H7 (cell line): ENCODE data around the gene G0S2. TPM values are rescaled to one million over a fixed set of nuclear protein-coding genes. Genes with fewer than 3 reads are reported as not detected.

Source experiments
- DNase-seq: peaks from one replicate; pipeline ENCODE4 v3.0.0; 2012
- H3K27me3 ChIP-seq: 2 replicates; pipeline ENCODE4 v1.6.0; 2011; ENCODE audit warnings: mild to moderate bottlenecking, low read length; ENCODE audit not compliant: control insufficient read depth, insufficient read depth
- H3K36me3 ChIP-seq: replicated peaks from 2 replicates; pipeline ENCODE4 v1.5.1; 2011; ENCODE audit warnings: low read length; ENCODE audit not compliant: control insufficient read depth, insufficient read depth
- H3K4me3 ChIP-seq: 2 replicates; pipeline ENCODE4 v1.5.1; 2011; ENCODE audit warnings: low read depth, mild to moderate bottlenecking, control low read depth, low read length, moderate library complexity; ENCODE audit not compliant: insufficient read depth
- total RNA-seq: library from RNA; depleted of rRNA; stranded (reverse); fragments of >200 nt; shearing (Covaris generic); gene quantifications from 2 replicates; pipeline ENCODE4 v1.2.3, GENCODE V29; 2014

Gene G0S2
- total RNA-seq, 1 experiment from 2014 or later, result 0.48 TPM

- H3K27me3 ChIP-seq, result no peaks in the 10 kb centered on the region; the same call in 1 of the 2 replicates
- H3K4me3 ChIP-seq, result no peak overlapping the region
- no peaks in the 10 kb centered on the region for H3K36me3 ChIP-seq
- no peak for DNase-seq
Observed at GRCh38 chr1:209657140-209657879, 17.9 kb upstream of the G0S2 start.

GRCh38 chr1:209657918-209658317 lies 17.3 kb upstream of the G0S2 start:
- no peak for DNase-seq
- H3K36me3 ChIP-seq, result no peaks in the 10 kb centered on the region
- H3K27me3 ChIP-seq, result no peaks in the 10 kb centered on the region; the same call in 1 of the 2 replicates
- H3K4me3 ChIP-seq, result no peak overlapping the region

- Histone ChIP-seq H3K36me3 (no peaks in the 10 kb centered on the region), H3K4me3 (no peak overlapping the region), H3K27me3 (no peaks in the 10 kb centered on the region; the same call in 1 of the 2 replicates)
- no peak for DNase-seq
Observed at GRCh38 chr1:209659909-209660308, 15.3 kb upstream of the G0S2 start.

GRCh38 chr1:209661071-209661470 lies 14.1 kb upstream of the G0S2 start:
- DNase-seq, result no peak
- Histone ChIP-seq H3K27me3 (no peaks in the 10 kb centered on the region; the same call in 1 of the 2 replicates), H3K4me3 (no peak overlapping the region), H3K36me3 (no peaks in the 10 kb centered on the region)

- Histone ChIP-seq H3K27me3 (no peaks in the 10 kb centered on the region; the same call in 1 of the 2 replicates), H3K36me3 (no peaks in the 10 kb centered on the region), H3K4me3 (no peak overlapping the region)
- no peak for DNase-seq
Observed at GRCh38 chr1:209662879-209663327, 12.3 kb upstream of the G0S2 start.

GRCh38 chr1:209667103-209667502 lies 8.1 kb upstream of the G0S2 start:
- H3K4me3 ChIP-seq, result no peak overlapping the region

GRCh38 chr1:209667708-209668107 lies 7.5 kb upstream of the G0S2 start:
- Histone ChIP-seq H3K36me3 (no peaks in the 10 kb centered on the region), H3K27me3 (no peaks in the 10 kb centered on the region; the same call in 1 of the 2 replicates), H3K4me3 (no peak overlapping the region)
- DNase-seq, result no peak

More at GRCh38 chr1:209667103-209667502, 8.1 kb upstream of the G0S2 start:
- Histone ChIP-seq H3K36me3 (no peaks in the 10 kb centered on the region), H3K27me3 (no peaks in the 10 kb centered on the region; the same call in 1 of the 2 replicates)
- DNase-seq, result no peak

GRCh38 chr1:209670441-209671082 lies 4.7 kb upstream of the G0S2 start:
- peaks cover 26% of the 10 kb centered on the region for H3K27me3 ChIP-seq

GRCh38 chr1:209672705-209673630 lies 2.2 kb upstream of the G0S2 start:
- peaks cover 48% of the 10 kb centered on the region for H3K27me3 ChIP-seq

More at GRCh38 chr1:209670441-209671082, 4.7 kb upstream of the G0S2 start:
- no peak overlapping the region for H3K4me3 ChIP-seq
- no peaks in the 10 kb centered on the region for H3K36me3 ChIP-seq
- DNase-seq, result no peak

GRCh38 chr1:209673631-209674417 lies 1.4 kb upstream of the G0S2 start:
- Histone ChIP-seq H3K4me3 (no peak overlapping the region), H3K36me3 (no peaks in the 10 kb centered on the region), H3K27me3 (peaks cover 53% of the 10 kb centered on the region)
- DNase-seq, result no peak

More at GRCh38 chr1:209672705-209673630, 2.2 kb upstream of the G0S2 start:
- H3K36me3 ChIP-seq, result no peaks in the 10 kb centered on the region
- no peak for DNase-seq
- no peak overlapping the region for H3K4me3 ChIP-seq

GRCh38 chr1:209675565-209676154 lies 448 bp downstream of the G0S2 start:
- peak; percentile 77 for DNase-seq
- no peaks in the 10 kb centered on the region for H3K36me3 ChIP-seq
- peak overlapping the region; percentile 56 for H3K4me3 ChIP-seq
- peaks cover 53% of the 10 kb centered on the region for H3K27me3 ChIP-seq

GRCh38 chr1:209678981-209679539 lies 3.8 kb downstream of the G0S2 start:
- no peak overlapping the region for H3K4me3 ChIP-seq
- no peak for DNase-seq
- no peaks in the 10 kb centered on the region for H3K36me3 ChIP-seq
- H3K27me3 ChIP-seq, result peaks cover 49% of the 10 kb centered on the region

- DNase-seq, result no peak
- Histone ChIP-seq H3K36me3 (no peaks in the 10 kb centered on the region), H3K27me3 (peaks cover 7% of the 10 kb centered on the region), H3K4me3 (no peak overlapping the region)
Observed at GRCh38 chr1:209685821-209686220, 10.6 kb downstream of the G0S2 start.
